Measurements from ENCODE around the gene PHRF1.

Gene PHRF1

GRCh38 chr11:616320-617198, 40.3 kb downstream of the PHRF1 start:
- no peak for DNase-seq

- DNase-seq = no peak
Observed at GRCh38 chr11:617199-617911, 41.1 kb downstream of the PHRF1 start.

GRCh38 chr11:617912-618682, 41.8 kb downstream of the PHRF1 start:
- DNase-seq = no peak

DNA sequence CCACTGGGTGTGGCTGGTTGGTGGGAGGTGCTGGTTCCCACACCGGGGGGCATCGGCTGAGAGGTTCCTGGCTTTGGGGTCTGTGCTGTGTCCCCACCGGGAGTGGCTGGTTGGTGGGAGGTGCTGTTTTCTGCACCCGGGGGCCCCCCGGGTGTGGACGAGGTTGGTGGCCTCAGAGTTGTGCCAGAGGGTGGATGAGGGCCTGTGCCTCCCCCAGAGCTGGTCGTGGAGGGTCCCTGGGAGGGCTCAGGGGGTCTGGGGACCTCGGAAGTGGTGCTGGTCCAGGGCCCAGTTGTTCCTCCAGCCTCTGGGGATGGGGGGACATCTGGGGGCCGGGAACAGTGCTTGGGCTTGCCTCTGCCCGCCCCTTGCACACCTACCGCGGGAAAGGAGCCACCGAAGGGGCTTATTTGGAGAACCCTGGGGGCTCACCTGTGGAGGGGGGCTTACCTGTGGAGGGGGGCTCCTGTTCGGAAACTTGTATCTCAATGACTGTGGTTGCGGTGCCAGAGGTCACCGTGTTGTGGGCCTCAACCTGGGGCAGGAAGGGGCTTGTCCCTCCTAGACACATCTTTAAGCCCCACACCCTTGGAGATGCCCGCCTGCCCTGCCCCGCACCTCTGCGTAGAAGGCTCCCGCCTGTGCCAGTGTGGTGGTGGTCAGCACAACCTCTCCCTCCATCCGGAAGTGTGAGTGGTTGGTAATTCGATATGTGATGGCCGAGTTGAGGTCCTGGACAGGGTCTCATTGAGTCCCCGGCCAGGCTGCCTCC, 42.8 kb downstream of the PHRF1 start:
- no peak for DNase-seq

- no peak for DNase-seq
Observed at GRCh38 chr11:619628-620050, 43.4 kb downstream of the PHRF1 start.

- DNase-seq = no peak
Observed at GRCh38 chr11:620201-620600, 43.9 kb downstream of the PHRF1 start.

DNA sequence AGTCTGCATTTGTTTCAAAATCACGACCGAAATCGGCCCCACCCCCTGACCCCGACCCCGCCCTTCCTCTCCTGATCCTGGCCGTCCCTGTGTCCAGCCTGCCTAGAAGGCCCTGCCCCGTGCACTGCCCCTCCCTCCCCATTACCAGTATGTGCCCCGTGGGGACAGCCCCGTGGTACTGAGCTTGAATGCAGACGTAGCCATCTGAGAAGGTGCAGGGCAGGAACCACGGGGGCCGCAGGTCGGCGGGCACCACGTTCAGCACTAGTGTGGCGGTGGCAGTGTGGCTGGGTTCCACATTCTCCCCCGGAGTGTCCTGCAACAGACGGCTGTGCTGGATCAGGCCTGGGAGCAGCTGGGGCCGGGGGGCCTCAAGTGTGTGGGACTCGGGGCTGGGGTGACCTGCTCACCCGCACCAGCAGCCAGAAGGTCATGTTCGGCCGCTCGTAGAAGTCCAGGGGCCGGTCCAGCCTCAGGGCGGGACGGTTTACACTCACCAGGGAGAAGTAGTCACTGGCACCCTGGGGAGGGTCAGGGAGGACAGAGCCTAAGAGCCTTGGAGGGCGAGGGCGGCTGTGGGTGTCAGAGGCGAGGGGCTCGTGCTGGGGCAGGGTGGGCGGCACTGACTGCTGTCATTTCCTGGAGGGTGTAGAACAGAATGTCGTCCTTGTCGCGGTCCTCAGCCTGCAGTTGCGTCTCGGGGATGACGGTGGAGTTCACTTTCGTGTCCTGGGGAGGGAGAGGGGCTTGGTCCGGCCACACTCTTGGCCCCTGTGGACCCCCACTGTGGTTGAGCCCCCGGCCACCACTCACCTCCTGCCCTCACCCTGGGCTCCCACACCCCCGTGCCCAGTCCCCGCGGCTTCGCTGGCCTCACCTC, 44.9 kb downstream of the PHRF1 start:
- no peak for DNase-seq

DNA sequence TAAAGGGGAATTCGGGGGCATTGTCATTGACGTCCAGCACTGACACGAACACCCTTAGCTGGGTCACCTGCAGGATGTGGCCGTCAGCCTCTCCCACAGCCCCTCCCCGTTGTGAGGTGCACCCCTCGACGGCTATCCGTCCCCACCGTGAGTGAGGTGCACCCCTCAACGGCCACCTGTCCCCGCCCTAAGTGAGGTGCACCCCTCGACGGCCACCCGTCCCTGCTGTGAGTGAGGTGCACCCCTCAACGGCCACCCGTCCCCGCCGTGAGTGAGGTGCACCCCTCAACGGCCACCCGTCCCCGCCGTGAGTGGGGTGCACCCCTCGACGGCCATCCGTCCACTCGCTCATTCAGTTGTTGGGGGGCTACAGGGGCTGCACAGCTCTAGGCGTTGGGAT, 45.6 kb downstream of the PHRF1 start:
- no peak for DNase-seq

- DNase-seq = no peak
Observed at GRCh38 chr11:623349-623869, 47.1 kb downstream of the PHRF1 start.

DNA sequence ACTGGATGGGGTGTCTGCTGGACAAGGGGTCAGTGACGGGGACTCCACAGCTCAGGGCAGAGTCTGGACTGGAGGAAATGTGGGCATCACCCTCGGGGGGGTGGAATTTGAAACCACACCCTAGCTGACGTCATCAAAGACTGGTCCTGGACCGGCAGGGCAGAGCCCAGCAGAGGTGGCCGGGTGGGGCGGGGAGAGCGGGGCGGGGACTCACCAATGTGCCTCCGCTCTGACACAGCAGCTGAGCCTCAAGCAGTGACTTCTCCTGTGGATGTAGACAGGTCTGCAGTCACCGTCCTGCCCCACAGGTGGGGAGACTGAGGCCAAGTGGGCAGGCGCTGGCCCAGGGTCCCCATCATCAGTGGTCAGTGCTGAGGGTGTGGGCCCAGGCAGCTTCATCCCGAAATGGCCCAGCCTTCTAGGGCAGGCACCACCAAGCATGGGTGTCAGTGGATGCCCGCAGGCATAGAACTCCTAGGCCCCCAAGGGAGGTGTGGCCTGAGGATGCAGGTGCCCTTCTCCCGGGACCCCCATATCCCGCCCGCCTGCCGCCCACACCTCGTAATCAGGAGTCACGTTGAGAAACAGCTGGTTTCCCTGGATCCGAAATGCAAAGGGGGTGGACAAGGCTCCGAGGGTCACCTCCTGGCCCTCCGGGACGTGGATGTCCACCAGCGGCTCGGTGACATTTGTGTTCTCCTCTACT, 47.9 kb downstream of the PHRF1 start:
- DNase-seq = no peak

DNA sequence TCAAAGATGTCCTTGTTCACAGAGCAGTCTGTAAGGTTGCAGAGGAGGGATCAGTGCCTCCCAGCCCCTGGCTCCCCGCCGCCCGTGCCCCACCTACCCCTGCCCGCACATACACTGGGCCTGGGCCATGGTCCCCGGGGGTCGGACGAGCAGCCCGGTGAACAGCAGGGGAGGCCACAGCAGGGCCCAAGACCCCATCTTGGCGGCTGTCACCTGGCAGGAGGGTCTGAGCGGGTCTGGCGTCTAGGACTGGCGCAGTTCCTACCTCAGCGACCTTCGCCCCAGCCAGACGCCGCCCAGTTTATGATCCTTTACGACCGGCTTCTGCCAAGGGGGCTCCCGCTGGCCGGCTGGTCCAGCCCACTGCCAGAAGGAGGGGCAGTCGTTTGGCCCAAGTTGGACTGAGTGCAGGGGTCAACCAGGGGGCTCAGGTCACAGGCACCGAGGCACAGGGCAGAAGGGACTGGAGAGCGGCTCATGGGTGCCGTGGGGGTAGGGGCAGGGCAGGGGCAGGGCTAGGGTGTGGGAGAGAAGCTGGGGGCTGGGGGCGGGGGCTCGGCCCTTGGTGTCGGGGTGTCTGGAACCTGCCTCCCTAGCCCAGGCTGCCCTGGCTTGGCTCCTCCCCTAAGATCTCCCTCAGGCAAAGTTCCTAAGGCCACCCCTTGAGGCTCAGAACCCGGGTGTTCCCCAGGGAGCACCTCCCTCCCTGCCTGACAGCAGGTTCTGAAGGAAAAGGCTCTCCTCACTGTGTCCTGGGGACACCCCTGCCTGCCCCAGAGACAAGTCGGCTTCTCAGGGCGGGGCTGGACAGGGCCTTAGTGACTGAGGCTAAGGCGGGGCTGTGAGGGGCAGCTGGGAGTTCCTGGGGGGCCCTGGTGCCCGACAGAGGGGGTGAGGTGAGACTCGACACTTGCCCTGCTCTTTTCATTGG, 48.7 kb downstream of the PHRF1 start, which contains the start of gene CDHR5:
CDHR5 (minus strand) TSS at position 251 of the 931 bp plus-strand sequence; CDS start at position 198, 53 bp downstream.
- no peak for DNase-seq

DNA sequence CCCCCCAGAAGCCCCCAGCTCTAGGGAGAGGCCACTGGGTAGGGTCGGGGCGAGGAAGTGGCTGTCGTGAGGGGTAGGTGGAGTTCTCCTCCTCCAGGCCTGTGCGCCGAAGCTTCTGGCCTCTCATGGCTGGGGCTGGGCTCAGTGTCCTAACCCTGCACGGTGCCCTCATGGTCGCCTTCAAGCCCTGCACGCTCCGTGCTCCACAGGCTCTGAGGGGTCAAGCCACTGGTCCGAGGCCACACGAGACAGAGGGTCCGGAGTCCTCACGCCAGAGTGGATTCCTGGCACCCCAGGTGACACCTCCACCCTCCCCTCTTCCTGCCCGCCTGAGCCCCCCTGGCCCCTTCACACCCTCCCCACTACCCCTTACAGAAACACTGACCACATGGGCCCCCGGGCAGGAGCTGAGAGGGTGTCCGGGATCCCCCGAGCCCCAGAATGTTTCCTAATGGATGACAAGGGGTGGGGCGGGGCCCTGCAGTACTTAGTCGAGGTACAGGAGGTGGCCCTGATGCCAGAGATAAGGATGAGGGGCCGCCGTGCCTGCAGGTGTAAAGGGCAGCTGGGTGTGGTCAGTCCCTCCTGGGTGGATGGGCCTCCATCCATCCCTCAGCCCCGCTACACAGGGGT, 49.5 kb downstream of the PHRF1 start:
- no peak for DNase-seq

DNA sequence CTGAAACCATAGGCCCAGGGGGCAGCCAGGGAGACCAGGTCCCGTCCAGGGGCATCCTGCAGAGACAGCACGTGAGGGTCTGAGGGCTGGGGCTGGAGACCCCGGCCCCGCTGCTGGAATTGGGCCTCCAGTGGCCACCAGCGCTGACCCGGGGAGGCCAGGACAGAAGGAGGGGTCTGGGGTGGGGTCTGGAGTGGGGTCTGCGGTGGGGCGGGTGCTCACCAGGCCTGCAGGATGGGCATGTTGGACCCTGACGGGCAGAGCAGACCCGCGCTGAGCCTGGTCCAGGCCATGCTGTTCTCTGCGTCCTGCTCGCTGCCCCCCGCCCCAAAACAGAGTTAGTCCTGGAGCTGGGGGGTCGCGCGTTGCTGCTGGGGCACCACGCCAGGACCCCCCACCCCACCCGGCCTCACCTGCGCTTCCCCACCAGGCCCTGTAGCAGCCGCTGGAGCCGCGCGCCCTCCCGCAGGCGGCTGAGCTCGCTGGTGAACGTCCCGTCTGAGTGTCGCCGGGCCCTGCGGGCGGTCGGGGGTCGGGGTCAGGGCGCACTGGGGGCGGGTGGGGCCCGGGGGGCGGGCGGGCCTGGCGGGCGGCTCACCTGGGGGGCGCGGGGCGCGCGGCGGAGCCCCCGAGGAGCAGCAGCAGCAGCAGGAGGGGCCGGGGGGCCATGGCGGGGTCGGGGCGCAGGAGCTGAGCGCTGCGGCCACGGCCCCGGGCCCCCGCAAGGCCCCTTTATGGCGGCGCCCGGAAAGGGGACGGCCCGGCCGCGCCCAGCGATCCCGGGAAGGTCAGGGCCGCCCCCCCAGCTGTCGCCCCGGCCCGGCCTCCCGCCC, 50.4 kb downstream of the PHRF1 start, which contains the start of gene SCT:
SCT (minus strand) TSS at position 707 of the 833 bp plus-strand sequence; CDS start at position 669, 38 bp downstream.
- DNase-seq = no peak

- no peak for DNase-seq
Observed at GRCh38 chr11:627308-627576, 51.0 kb downstream of the PHRF1 start.

GRCh38 chr11:628056-628455, 51.8 kb downstream of the PHRF1 start:
- DNase-seq = no peak

DNA sequence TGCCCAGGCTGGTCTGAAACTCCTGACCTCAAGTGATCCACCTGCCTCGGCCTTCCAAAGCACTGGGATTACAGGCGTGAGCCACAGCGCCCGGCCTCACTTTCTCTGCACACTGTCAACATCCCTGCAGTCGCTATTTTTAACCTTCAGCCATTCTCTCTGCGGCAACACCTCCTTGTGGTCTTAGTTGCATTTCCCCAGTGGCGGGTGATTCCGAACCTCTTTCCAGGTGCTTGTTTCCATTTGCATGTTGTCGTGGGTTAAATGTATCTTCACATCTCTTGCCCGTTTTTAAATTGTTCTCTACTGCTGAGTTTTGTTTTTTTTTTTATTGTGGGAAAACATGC, 52.9 kb downstream of the PHRF1 start:
- DNase-seq = no peak

DNA sequence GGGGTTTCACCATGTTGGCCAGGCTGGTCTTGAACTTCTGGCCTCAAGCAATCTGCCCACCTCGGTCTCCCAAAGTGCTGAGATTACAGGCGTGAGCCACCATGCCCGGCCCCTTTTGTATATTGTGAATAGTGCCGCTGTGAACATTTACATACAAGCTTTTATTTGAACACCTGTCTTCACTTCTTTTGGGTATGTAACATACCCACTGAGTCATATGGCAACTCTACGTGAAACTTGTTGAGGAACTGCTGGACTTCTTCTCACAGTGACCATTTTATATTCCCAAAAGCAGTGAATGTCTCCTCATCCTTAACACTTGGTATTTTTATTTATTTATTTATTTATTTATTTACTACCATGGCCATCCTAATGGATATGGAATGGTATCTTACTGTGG, 54.6 kb downstream of the PHRF1 start:
- DNase-seq = no peak

DNA sequence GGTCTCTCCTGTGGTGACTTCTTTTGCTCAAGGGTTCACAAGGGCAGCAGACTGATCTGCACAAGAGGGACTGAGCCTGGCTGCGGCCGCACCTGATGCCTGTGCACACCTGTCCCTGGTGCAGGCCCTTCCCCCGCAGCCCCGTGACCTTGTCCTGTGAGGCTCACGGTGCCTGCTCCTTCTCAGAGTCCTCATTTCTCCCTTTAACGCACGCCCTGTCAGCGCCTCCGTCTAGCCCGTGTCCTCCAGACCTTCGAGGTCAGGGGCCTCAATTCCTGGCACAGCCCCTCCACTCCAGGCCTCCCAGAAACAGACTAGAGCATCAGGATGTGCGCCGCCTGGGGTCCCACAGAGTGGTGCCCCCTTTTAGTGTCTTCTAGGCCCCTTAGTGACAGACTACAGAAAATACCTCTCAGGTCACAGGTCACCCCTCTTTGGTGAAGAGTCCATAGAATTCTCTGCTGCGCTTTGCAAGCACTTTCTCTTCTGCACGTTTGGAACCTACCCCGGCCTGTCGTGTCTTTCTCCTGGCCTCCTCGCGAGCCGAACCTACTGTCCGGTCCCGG, 59.8 kb downstream of the PHRF1 start:
- no peak for DNase-seq
